NCI-H1694 treated with DMSO at 0.1 percent for 48 hours (cell line): ENCODE measurements around the gene TNFRSF25.

Experiments
- DNase-seq: peaks from one replicate; lab custom pipeline; 2025; lab: John Stamatoyannopoulos, UW

The TNFRSF25 gene, protein sequence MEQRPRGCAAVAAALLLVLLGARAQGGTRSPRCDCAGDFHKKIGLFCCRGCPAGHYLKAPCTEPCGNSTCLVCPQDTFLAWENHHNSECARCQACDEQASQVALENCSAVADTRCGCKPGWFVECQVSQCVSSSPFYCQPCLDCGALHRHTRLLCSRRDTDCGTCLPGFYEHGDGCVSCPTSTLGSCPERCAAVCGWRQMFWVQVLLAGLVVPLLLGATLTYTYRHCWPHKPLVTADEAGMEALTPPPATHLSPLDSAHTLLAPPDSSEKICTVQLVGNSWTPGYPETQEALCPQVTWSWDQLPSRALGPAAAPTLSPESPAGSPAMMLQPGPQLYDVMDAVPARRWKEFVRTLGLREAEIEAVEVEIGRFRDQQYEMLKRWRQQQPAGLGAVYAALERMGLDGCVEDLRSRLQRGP

GRCh38 chr1:6466023-6466422 lies at the start of gene TNFRSF25:
Gene TNFRSF25, minus strand, starts transcription at chr1:6466173. Its CDS starts 66 bp downstream, at chr1:6466107.
- DNase-seq, result no peak

- no peak for DNase-seq
These were observed 49.8 kb upstream of the TNFRSF25 start for GRCh38 chr1:6515771-6516170.

- DNase-seq, result no peak
These were observed 47.4 kb upstream of the TNFRSF25 start for GRCh38 chr1:6513320-6513801.

- no peak for DNase-seq
These were observed 46.9 kb upstream of the TNFRSF25 start for GRCh38 chr1:6512908-6513280.

DNA sequence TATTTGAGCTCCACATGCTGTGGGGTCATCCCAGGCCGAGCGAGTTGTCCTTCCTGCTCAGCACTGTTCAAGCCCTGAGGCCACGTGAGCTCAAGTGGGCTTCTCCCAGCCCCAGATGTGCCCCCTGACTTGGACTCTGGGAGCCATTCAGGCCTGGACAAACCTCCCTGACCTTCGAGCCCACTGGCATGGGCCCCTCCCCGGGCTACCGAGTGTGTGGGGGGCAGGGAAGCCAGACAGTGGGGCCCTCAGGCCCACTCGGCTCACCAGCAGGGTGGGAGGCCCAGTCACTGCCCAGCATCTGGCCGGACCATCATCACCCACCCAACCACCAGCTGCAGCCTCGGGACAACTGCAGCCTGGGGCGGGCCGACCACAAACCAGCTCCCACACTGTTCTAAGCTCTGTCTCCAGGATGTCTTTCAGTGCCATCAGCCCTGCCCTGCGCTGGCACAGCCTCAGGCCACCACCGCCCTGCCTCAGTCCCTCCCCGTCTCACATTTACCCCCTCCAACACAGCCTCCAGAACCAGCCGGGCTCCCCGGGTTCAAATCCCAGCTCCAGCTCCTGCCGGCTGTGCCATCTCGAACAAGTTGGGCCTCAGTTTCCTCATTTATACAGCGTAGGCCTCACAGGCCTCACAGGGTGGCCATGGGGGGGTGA lies 46.4 kb upstream of the TNFRSF25 start:
- DNase-seq, result no peak

DNA sequence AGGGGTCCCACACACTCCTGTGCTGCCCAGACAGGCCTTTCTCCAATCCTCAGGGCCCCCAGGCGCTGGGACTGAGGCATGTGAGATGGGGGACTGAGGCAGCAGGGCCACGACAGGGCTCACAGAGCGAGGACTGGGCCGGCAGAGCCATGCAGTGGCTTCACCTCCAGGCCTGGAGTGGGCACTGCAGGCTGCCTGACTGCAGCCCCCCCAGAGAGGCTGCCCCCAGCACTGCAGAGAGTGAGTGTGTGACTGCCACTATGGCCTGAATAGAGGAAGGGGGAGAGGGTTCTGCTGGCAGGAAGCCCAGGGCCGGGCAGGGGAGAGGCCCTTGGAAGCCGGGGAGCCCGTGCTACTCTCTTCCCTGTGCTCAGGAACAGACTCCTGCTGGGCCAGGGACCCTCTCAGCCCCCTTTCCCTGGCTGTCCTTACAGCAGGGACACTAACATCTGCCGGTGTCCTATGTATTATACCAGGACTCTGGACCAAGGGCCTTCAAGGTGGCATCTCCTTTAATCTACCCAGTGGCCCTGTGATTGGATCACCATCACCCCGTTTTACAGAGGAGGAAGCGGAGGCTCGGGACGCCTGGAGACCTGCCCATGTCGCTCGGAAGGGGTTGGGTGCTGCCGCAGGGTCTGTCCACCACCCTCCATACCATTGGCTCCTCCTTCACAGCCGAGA lies 45.7 kb upstream of the TNFRSF25 start:
- no peak for DNase-seq

DNA sequence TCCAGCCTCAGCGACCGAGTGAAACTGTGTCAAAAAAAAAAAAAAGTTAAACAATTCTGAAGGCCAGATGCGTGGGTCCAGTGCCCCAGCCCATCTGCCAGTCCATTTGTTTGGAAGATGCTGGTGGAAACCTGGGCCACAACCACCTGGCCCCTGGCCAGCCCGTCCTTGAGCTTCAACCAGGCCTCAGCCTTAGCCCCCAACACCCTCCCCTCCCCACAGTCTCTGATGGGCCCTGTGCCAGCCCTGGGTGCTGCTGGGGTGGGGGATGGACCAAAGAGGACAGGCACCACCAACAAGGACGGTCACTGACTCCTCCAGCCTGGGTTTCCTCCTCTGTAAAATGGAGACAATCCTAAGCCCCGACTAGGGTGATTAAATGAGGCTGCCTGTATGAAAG lies 45.1 kb upstream of the TNFRSF25 start:
- DNase-seq, result no peak

- DNase-seq, result no peak
These were observed 44.5 kb upstream of the TNFRSF25 start for GRCh38 chr1:6510493-6510892.

DNA sequence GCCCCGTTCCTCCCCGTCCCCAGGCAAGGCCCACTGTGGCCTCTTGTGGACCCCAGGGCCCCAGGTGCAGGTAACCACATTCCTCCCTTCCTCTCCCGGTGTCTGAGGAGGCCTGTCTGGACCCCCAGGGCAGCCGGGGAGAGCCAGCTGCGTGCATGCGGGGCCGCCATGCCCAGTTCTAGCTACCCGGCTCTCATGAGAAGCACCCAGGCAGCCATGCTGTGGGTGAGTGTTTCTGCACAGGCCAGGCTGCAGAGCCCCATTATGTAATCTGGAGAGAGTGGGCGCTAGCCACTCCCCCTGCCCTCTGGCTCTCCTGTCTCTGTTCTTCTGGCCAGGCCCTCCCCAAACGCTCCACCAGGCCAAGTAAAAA lies 43.9 kb upstream of the TNFRSF25 start:
- no peak for DNase-seq

DNA sequence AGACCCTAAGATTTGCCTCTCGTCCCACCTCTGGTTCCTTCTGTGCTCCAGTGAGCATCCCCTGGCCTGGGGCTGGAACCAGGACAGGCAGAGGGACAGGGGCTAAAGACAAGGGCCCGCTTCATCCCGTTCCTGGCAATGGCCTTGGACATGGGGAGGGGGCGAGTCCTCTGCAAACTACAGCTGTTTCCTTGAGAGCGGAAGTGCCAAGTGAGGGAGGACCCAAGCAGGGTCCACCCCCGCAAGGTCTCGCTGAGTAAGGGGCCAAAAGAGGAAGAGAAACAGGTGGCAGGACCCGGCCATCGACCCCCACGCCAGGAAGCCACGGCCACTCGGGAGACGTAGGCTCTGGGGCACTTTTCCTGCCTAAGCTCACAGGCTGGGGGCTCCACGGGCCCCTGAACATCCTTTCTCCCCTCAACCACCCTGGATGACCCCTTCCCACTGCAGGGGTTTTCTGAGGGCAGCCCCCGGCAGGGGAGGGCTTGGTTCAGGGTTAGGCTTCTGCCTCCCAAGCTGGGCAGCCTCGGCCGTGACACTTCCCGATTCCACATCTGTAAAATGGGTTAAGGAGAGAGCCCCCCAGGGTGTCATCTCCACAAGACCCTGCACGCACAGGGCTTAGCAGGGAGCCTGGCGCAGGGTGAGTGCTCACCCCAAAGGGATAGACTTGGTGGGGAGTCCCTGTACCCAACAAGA lies 43.4 kb upstream of the TNFRSF25 start:
- no peak for DNase-seq

DNA sequence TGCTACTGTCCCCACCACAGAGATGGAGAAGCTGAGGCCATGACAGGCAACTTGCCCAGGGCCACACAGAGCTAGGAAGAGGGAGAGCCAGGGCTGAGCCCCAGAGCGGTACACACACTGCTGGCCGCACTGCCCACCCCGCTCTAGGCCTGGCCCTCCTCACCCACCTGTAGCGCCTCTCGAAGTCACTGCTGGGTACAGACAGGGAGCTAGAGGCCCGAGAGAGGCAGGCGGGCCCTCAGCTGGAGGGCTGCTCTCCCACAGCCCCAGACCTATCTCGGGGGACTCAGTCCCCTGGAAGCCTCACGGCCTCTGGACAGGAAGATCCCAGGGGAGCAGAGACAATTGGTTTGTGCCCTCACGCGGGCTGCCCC lies 42.8 kb upstream of the TNFRSF25 start:
- no peak for DNase-seq

- no peak for DNase-seq
These were observed 42.3 kb upstream of the TNFRSF25 start for GRCh38 chr1:6508154-6508815.

- DNase-seq, result no peak
These were observed 41.5 kb upstream of the TNFRSF25 start for GRCh38 chr1:6507461-6507911.

DNA sequence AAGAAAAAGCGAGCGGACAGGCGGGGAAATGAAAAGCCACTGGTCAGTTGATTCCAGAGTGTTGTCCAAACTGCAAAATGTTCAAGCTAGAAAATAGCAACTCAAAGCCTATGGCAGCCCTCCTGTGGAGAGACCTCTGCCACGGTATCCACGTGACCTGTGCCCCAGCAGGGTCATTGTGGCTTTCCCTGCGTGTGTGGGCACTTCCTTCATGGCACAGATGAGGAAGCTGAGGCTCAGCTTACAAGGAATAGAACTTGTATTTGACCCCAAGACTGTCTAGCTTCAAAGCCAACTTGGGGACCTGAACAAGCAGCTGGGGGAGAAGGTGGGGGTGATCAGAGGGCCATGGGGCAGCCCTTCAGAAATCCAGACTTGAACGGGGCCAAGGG lies 41.1 kb upstream of the TNFRSF25 start:
- DNase-seq, result no peak

DNA sequence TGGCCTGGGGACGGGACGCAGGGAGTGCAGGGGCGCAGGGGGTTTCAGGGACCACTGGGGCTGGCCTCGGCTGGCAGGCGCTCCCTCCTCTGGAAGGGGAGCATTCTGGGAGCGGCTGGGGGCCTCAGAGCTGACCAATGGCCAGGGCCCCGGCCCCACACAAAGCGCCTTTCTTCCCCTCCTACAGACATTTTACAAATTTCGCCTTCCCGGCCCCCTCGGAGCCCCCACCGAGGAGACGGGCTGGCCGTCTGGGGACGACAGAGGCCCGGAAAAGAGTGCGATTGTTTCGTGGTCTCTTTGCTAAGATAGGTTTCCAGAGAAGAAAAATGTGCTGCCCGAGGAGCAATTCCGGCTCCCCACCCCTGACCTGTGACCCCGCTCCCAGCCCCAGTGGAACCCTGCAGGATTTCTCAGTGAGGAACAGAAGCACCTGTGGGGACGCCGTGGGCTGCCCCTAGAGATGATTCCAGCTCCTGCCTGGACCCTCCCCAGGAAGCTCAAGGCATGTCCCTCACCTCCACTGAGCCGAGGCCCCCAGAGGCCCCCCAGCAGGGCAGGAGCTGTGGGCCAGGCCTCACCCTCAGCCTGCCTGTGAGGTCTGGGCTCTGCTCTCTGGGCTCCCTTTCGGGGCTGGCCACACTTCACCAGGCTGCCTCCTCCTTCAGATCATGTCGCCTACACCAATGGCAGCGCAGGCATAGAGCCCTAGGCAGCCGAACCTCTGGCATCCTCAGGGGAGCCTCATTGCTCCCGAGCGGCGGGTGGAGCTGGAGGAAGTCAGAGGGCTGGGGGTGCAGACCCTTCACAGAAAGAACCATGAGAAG lies 40.5 kb upstream of the TNFRSF25 start:
- DNase-seq, result no peak

- no peak for DNase-seq
These were observed 39.6 kb upstream of the TNFRSF25 start for GRCh38 chr1:6505367-6506209.

- no peak for DNase-seq
These were observed 38.9 kb upstream of the TNFRSF25 start for GRCh38 chr1:6504887-6505286.

- DNase-seq, result no peak
These were observed 38.1 kb upstream of the TNFRSF25 start for GRCh38 chr1:6503884-6504602.
